ENCODE results near the gene MARCHF3.

The MARCHF3 gene

GRCh38 chr5:127015716-127016115, 14.6 kb downstream of the MARCHF3 start:
- H3K4me3 ChIP-seq (ENCODE audit: low read depth, low read length): no peak overlapping the region
- no peak overlapping the region for H4K91ac ChIP-seq (ENCODE audit: low read depth, low read length)
- H3K79me1 ChIP-seq (ENCODE audit: low read length): no peaks in the 10 kb centered on the region
- H4K8ac ChIP-seq (ENCODE audit: low read depth, low read length): no peak overlapping the region
- H3K23ac ChIP-seq (ENCODE audit: low read length): no peak overlapping the region
- H3K18ac ChIP-seq (ENCODE audit: low read length): no peak overlapping the region
- H2BK5ac ChIP-seq (ENCODE audit: low read depth, low read length, poor library complexity): no peak overlapping the region
- H2BK12ac ChIP-seq (ENCODE audit: low read length): no peak overlapping the region
- DNase-seq: no peak
- no peaks in the 10 kb centered on the region for H3K27me3 ChIP-seq (ENCODE audit: insufficient read depth, low read length)
- H3K4me1 ChIP-seq (ENCODE audit: control insufficient read depth in 1 of 2, insufficient read depth in 2 of 2, low read length in 2 of 2): no peaks in the 10 kb centered on the region
- no peaks in the 10 kb centered on the region for H3K36me3 ChIP-seq (ENCODE audit: control insufficient read depth in 1 of 2, insufficient read depth in 2 of 2, low read length in 2 of 2)
- no peak overlapping the region for H3K14ac ChIP-seq (ENCODE audit: low read length)
- whole genome bisulfite sequencing (ENCODE audit: extremely low coverage, insufficient coverage, insufficient read length): no CpG with 5 or more reads among the region's 4 CpGs
- no peak overlapping the region for H2BK120ac ChIP-seq (ENCODE audit: insufficient read depth, low read length, poor library complexity)
- H3K27ac ChIP-seq (ENCODE audit: low read depth, low read length): no peak overlapping the region
- H2AK5ac ChIP-seq (ENCODE audit: low read length): no peak overlapping the region
- no peak overlapping the region for H2AFZ ChIP-seq (ENCODE audit: insufficient read depth, low read length, poor library complexity)
- no peaks in the 10 kb centered on the region for H3K9me3 ChIP-seq (ENCODE audit: insufficient read depth, low read depth, low read length)
- H4K12ac ChIP-seq (ENCODE audit: low read depth, low read length): no peak overlapping the region
- H3K4me2 ChIP-seq (ENCODE audit: low read length): no peak overlapping the region
- no peak overlapping the region for H3K4ac ChIP-seq (ENCODE audit: low read depth, low read length)
- H3K79me2 ChIP-seq (ENCODE audit: control insufficient read depth, insufficient read depth, low read length, poor library complexity): no peaks in the 10 kb centered on the region
- H3K9ac ChIP-seq (ENCODE audit: low read length): no peak overlapping the region

GRCh38 chr5:127014573-127014972, 15.8 kb downstream of the MARCHF3 start:
- Histone ChIP-seq H3K14ac (ENCODE audit: low read length) (no peak overlapping the region), H3K9me3 (ENCODE audit: insufficient read depth, low read depth, low read length) (no peaks in the 10 kb centered on the region), H3K18ac (ENCODE audit: low read length) (no peak overlapping the region), H3K36me3 (ENCODE audit: control insufficient read depth in 1 of 2, insufficient read depth in 2 of 2, low read length in 2 of 2) (no peaks in the 10 kb centered on the region), H3K23ac (ENCODE audit: low read length) (no peak overlapping the region), H3K4me2 (ENCODE audit: low read length) (no peak overlapping the region), H4K8ac (ENCODE audit: low read depth, low read length) (no peak overlapping the region), H2AK5ac (ENCODE audit: low read length) (no peak overlapping the region), H2AFZ (ENCODE audit: insufficient read depth, low read length, poor library complexity) (no peak overlapping the region), H3K79me2 (ENCODE audit: control insufficient read depth, insufficient read depth, low read length, poor library complexity) (no peaks in the 10 kb centered on the region), H3K79me1 (ENCODE audit: low read length) (no peaks in the 10 kb centered on the region), H2BK12ac (ENCODE audit: low read length) (no peak overlapping the region), H3K4ac (ENCODE audit: low read depth, low read length) (no peak overlapping the region), H3K4me1 (ENCODE audit: control insufficient read depth in 1 of 2, insufficient read depth in 2 of 2, low read length in 2 of 2) (no peaks in the 10 kb centered on the region), H2BK5ac (ENCODE audit: low read depth, low read length, poor library complexity) (no peak overlapping the region), H3K27me3 (ENCODE audit: insufficient read depth, low read length) (no peaks in the 10 kb centered on the region), H3K27ac (ENCODE audit: low read depth, low read length) (no peak overlapping the region), H3K4me3 (ENCODE audit: low read depth, low read length) (no peak overlapping the region), H3K9ac (ENCODE audit: low read length) (no peak overlapping the region), H4K12ac (ENCODE audit: low read depth, low read length) (no peak overlapping the region), H2BK120ac (ENCODE audit: insufficient read depth, low read length, poor library complexity) (no peak overlapping the region), H4K91ac (ENCODE audit: low read depth, low read length) (no peak overlapping the region)
- no CpG with 5 or more reads among the region's 1 CpG for WGBS (ENCODE audit: extremely low coverage, insufficient coverage, insufficient read length)
- DNase-seq: no peak

GRCh38 chr5:127013407-127013806, 17.0 kb downstream of the MARCHF3 start:
- Histone ChIP-seq H3K4ac (ENCODE audit: low read depth, low read length) (no peak overlapping the region), H2BK120ac (ENCODE audit: insufficient read depth, low read length, poor library complexity) (no peak overlapping the region), H2BK5ac (ENCODE audit: low read depth, low read length, poor library complexity) (no peak overlapping the region), H3K79me1 (ENCODE audit: low read length) (no peaks in the 10 kb centered on the region), H2BK12ac (ENCODE audit: low read length) (no peak overlapping the region), H2AK5ac (ENCODE audit: low read length) (no peak overlapping the region), H3K79me2 (ENCODE audit: control insufficient read depth, insufficient read depth, low read length, poor library complexity) (no peaks in the 10 kb centered on the region), H3K9ac (ENCODE audit: low read length) (no peak overlapping the region), H3K4me3 (ENCODE audit: low read depth, low read length) (no peak overlapping the region), H3K4me1 (ENCODE audit: control insufficient read depth in 1 of 2, insufficient read depth in 2 of 2, low read length in 2 of 2) (no peaks in the 10 kb centered on the region), H3K9me3 (ENCODE audit: insufficient read depth, low read depth, low read length) (no peaks in the 10 kb centered on the region), H2AFZ (ENCODE audit: insufficient read depth, low read length, poor library complexity) (no peak overlapping the region), H3K14ac (ENCODE audit: low read length) (no peak overlapping the region), H3K36me3 (ENCODE audit: control insufficient read depth in 1 of 2, insufficient read depth in 2 of 2, low read length in 2 of 2) (no peaks in the 10 kb centered on the region), H3K27me3 (ENCODE audit: insufficient read depth, low read length) (no peaks in the 10 kb centered on the region), H4K8ac (ENCODE audit: low read depth, low read length) (no peak overlapping the region), H3K23ac (ENCODE audit: low read length) (no peak overlapping the region), H3K18ac (ENCODE audit: low read length) (no peak overlapping the region), H4K12ac (ENCODE audit: low read depth, low read length) (no peak overlapping the region), H3K27ac (ENCODE audit: low read depth, low read length) (no peak overlapping the region), H4K91ac (ENCODE audit: low read depth, low read length) (no peak overlapping the region), H3K4me2 (ENCODE audit: low read length) (no peak overlapping the region)
- DNase-seq: no peak
- WGBS (ENCODE audit: extremely low coverage, insufficient coverage, insufficient read length): no CpG with 5 or more reads among the region's 2 CpGs

- Histone ChIP-seq H3K4me3 (ENCODE audit: low read depth, low read length) (no peak overlapping the region), H2AFZ (ENCODE audit: insufficient read depth, low read length, poor library complexity) (no peak overlapping the region), H3K23ac (ENCODE audit: low read length) (no peak overlapping the region), H3K27me3 (ENCODE audit: insufficient read depth, low read length) (no peaks in the 10 kb centered on the region), H3K79me1 (ENCODE audit: low read length) (no peaks in the 10 kb centered on the region), H3K9me3 (ENCODE audit: insufficient read depth, low read depth, low read length) (no peaks in the 10 kb centered on the region), H3K4me1 (ENCODE audit: control insufficient read depth in 1 of 2, insufficient read depth in 2 of 2, low read length in 2 of 2) (no peaks in the 10 kb centered on the region), H4K91ac (ENCODE audit: low read depth, low read length) (no peak overlapping the region), H2BK120ac (ENCODE audit: insufficient read depth, low read length, poor library complexity) (no peak overlapping the region), H2BK12ac (ENCODE audit: low read length) (no peak overlapping the region), H4K12ac (ENCODE audit: low read depth, low read length) (no peak overlapping the region), H4K8ac (ENCODE audit: low read depth, low read length) (no peak overlapping the region), H3K27ac (ENCODE audit: low read depth, low read length) (no peak overlapping the region), H2BK5ac (ENCODE audit: low read depth, low read length, poor library complexity) (no peak overlapping the region), H3K18ac (ENCODE audit: low read length) (no peak overlapping the region), H3K14ac (ENCODE audit: low read length) (no peak overlapping the region), H2AK5ac (ENCODE audit: low read length) (no peak overlapping the region), H3K36me3 (ENCODE audit: control insufficient read depth in 1 of 2, insufficient read depth in 2 of 2, low read length in 2 of 2) (no peaks in the 10 kb centered on the region), H3K9ac (ENCODE audit: low read length) (no peak overlapping the region), H3K4me2 (ENCODE audit: low read length) (no peak overlapping the region), H3K4ac (ENCODE audit: low read depth, low read length) (no peak overlapping the region), H3K79me2 (ENCODE audit: control insufficient read depth, insufficient read depth, low read length, poor library complexity) (no peaks in the 10 kb centered on the region)
- DNase-seq: no peak
Measured at GRCh38 chr5:127012916-127013315, 17.4 kb downstream of the MARCHF3 start.
